Activated CD8-positive, alpha-beta memory T cell treated with anti-CD3 and anti-CD28 coated beads for 48 hours (primary cell): Measurements from ENCODE around the gene NCBP3.
"Not testable (repeated sequence)": the region's sequence is repeated elsewhere in the genome, so short reads cannot be mapped to it uniquely, and the experiment has no call there.

Experiments
- DNase-seq, 3 experiments: peaks; one replicate each; pipeline ENCODE4 v3.0.0-alpha.2; 2020; ENCODE audit warnings: low read depth in 2 of 3, low spot score in 2 of 3

Gene NCBP3

DNA sequence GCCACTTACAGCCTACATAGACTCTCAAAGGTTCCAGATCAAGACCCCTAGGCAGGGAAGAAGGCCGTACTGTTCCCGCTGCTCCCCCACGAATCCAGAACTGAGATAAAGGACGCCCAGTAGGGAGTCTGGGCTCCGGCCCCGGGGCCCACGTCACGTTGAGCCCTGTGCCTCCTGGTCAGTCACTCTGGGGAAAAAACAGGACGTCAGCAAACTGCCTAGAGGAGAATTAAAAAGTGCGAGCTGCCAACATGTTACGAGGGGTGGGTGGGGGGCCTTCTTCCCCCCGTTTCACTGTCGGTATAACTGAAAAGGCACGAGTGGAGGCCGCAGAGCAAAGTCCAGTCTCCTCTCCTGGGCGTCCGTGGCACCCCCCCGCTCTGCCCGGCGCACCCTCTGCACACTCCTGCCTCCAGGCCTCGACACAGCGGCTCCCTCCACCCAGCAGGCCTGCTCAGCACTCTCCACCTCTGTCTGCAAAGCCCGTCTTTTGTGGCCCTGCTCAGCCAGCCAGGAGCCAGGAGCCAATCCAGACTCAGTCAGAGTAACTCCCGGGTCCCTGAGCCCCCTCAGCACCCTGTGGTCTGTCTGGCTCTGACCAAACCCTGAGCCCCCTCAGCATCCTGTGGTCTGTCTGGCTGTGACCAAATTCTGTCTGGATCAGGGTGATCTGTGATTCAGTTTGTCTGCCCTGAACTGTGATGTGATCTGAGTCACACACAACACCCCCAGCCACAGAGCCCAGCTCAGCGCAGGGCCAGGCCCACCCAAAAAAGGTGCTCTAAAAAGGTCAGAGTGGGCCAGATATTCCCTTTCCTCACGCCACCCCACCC, 51.3 kb downstream of the NCBP3 start:
- DNase-seq = peak; percentile 45 to 54 (median 50)

DNA sequence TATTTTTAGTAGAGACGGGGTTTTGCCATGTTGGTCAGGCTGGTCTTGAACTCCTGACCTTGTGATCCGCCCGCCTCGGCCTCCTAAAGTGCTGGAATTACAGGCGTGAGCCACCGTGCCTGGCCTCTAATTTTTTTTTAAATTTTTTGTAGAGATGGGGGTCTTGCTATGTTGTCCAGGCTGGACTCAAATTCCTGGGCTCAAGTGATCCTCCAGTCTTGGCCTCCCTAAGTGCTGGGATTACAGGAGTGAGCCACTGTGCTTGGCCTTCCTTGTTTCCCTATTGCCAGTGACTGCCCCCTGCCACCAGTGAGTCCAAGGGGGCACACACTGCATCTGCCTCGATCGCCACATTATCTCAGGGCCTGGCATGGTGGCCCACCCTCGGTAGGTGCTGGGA, 51.9 kb downstream of the NCBP3 start:
- not testable (repeated sequence) for DNase-seq

DNA sequence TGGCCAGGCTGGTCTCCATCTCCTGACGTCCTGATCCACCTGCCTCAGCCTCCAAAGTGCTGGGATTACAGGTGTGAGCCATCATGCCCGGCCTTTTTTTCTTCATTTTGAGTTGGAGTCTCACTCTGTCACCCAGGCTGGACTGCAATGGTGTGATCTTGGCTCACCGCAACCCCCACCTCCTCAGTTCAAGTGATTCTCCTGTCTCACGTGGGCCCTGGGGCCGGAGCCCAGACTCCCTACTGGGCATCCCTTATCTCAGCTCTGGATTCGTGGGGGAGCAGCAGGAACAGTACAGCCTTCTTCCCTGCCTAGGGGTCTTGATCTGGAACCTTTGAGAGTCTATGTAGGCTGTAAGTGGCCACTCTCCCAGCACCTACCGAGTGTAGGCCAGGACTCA, 52.8 kb downstream of the NCBP3 start:
- DNase-seq = not testable (repeated sequence)

DNA sequence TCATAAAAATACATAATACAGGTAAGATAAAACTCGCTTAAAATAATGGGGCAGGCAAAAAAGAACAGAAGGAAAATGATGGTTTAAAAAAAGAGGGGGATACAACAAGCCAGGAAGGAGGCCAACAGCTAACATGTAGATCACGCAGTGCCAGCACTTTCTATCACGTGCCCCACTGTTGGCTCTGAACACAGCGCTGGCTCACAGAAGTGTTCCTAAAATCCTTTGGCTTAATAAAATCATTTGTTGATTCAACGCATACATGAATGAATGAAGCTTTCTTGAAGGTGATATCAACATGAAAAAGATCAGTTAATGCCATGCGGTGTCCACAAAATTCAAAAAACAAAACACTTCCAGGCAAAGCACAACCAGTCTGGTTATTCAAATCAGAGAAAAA, 53.6 kb downstream of the NCBP3 start:
- no peak for DNase-seq

DNA sequence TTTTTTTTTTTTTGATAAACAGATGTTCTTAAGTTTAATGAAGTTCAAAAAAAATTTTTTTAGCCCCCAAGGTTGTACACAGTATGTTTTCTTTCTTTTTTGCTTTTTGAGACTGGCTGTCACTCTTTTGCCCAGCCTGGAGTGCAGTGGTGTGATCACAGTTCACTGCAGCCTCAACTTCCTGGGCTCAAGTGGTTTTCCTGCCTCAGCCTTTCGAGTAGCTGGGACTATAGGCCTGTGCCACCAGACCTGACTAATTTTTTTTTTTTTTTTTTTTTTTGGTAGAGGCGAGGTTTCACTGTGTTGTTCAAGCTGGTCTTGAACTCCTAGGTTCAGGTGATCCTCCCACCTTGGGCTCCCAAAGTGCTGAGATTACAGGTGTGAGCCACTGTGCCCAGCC, 57.8 kb downstream of the NCBP3 start:
- DNase-seq = no peak

DNA sequence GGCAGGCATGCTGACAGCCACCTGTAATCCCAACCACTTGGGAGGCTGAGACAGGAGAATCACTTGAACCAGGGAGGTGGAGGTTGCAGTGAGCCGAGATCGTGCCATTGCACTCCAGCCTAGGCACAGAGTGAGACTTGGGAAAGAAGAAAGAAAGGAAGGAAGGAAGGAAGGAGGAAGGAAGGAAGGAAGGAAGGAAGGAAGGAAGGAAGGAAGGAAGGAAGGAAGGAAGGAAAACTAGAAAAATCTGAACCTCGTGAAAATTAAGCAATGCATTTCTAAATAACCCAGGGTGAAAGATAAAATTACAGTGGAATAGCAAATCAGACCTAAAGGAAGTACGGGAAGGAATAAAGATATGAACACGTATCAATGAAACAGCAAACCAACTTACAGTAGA, 60.7 kb downstream of the NCBP3 start:
- DNase-seq = not testable (repeated sequence)

DNA sequence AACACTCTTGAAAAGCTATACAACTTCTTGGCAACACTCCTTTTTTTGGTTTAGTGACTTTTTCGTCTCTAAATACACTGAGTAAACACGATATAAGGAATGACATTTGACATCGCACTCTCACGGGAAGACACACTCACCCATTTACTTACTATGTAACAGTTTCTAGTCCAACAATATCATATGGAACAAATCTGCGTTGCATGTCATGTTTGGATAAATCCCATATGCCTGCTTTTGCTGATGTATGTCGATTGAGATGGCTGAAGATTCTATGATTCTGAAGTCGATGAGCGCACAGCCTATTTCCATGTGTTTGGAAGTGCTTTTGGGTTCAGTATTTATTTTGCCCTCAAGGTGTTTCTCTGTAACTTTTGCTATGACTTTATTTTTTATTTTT, 63.3 kb downstream of the NCBP3 start:
- no peak for DNase-seq

DNA sequence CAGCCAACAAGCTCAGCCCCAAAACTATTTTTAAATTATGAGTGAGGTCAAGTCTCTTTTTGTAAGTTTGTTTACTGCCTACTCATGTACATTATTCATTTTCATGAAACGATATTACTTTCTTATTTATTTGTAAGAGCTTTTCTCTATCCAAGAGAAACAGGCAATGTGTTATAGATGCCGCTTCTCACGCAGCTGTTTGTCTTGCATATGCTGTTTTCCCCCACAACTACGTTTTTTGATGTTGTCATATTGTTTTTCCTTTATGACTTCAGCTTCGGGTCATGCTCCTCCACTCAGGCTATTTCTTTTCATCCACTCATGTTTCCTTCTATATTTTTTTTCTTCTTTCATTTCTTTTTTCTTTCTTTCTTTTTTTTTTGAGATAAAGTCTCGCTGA, 65.1 kb downstream of the NCBP3 start:
- no peak for DNase-seq

DNA sequence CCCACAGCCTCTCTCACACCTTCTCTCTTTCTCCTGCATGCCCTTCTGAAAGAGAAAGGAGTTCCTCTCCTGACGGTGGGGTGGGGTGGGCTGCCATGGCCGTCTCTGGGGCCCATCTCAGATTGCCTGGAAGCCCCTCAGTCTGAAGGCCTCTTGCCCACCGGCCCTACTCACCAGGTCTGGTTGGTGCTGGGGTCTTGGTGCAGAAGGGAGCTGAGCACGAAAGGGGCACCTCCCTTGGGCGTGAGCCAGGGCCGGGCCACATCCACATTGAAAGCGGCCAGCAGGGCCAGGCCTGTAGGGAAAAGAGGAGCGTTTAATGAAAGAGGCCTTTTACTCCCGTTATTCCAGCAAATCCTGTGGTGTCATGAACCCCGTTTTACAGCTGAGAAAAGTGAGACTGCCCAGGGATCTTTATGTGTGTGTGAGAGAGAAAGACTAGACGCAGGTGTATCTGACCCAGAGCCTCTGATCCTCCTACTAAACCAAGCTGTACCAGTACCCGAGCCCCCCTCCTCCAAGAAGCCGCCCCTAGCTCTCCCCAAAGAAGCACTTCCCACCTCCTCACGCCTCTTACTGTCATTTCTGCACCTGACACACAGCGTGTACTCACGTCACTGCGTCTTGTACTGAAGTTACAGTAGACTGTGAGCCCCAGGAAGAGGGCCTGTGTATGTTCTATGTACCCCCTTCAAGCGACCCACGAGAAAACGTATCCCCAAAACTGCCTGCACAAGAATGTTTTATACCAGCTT, 68.5 kb downstream of the NCBP3 start:
- no peak for DNase-seq

DNA sequence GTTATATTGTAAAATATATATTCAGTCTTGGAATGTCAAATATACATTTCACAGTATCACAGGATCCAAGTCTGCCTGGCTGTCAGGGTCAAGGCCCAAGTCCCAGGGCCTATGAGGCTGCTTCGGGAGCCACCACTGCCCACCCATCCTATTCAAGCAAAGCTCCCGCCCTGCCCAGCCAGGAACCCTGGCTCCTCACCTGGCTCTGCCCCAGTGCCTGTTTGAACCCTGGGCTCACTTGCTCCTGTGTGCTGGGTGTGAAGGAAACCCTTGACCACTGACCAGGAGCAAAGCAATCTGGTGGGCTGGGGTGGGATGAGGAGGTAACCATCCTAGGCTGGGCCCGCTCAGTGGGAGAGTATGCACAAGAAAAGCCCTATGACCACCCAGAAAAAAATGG, 72.1 kb downstream of the NCBP3 start:
- DNase-seq = no peak

DNA sequence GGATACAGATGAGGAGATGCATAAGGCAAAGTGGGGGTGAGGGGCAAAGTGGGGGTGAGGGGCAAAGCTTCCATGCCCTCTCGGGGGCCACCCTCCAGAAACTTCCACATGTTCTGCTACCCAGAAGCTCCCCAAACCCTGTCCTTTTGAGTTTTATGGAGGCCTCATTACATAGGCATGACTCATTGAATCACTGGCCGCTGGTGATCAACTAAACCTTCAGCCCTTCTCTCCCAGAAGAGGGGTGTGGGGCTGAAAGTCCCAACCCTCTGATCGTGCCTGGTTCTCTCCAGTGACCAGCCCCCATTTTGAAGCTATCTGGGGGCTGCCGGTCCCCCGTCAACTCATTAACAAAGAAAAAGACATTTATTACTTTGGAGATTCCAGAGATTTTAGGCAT, 72.5 kb downstream of the NCBP3 start:
- DNase-seq = no peak

DNA sequence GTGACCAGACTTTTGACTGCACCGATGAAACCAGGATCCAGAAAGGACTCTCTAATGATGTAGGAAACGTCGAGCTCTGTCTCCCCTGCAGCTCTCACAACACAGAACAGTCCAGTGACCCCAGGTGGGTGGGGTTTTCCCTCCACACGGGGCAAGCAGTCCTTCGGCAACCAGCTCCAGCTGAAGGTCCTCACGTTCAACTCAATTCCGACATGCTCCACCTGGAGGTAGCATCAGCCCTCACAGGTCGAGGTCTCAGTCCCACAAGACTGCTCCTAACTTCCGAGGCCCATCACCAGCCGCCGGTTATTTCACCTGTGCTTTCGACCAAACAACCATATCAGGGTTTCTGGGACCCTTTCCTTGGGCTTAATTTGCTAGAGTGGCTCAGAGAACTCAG, 73.3 kb downstream of the NCBP3 start:
- no peak for DNase-seq

DNA sequence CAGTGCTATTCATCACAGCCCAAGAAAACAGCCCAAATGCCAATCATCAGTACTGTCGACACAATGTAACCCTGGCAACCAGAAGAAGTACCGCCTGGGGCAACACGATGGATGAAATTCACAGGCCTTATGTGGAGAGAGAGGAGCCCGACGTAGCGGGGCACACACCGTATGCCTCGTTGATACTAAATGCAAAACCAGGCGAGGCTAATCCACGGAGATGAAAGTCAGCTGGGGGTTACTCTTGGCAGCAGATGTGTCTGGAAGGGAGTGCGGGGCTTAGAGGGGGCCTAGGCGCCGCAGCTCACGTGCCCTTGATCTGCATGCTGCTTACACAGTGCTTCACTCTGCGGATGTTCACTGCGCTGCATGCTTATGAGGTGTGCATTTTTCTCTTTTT, 74.9 kb downstream of the NCBP3 start:
- no peak for DNase-seq

DNA sequence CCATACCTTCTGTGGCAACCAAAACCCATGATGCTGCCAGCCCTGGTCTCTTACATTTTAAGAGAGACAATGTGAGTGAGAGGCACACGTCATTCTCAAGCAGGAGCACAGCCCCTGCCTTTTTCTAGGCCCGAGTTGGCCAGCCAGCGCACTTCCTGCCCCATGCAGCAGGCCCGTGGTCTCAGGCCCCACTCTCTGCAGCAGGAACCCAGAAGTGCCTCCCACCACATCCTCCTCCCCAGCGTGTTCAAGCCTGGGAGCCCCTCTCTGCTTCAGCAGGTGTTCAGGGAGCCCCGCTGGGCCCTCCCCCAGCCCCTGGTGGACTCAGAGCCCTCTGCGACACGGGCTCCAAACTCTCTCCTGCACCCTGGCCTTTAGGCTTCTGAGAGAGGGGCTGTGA, 75.6 kb downstream of the NCBP3 start:
- DNase-seq = no peak

DNA sequence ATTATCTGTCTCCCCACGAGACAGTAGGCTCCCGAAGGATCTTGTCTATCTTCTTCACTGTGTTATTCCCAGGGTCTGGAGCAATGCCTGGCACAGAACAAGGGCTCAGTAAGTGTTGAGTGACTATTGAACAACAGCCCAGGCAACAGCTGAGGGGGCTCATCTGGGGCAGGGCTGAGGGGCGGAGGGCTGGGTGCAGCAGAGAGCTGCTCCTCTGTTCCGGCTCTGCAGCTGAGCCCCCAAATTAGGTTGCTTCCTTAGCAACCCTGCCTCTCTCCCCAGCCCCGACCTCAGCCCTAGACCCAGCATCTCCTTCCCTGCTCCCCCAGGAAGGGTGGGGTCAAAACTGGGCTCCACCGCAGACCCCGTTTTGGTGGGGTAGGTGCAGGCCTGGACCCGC, 77.3 kb downstream of the NCBP3 start:
- no peak for DNase-seq

DNA sequence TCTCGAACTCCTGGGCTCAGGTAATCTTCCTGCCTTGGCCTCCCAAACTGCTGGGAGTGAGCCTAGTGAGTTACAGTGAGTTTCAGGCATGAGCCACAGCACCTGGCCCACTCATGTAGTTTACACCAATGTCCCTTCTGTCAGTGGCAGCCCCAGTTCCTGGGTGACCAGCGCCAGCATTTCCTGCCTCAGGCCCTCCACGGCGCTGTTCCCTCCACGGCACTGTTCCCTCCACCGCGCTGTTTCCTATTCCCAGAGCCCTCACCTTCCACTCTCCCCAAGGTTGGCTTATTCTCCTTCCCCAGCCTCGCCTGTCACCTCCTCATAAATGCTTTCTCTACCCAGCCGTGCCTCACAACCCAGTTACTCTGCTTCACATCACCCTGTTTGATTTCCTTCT, 77.7 kb downstream of the NCBP3 start:
- DNase-seq = no peak

DNA sequence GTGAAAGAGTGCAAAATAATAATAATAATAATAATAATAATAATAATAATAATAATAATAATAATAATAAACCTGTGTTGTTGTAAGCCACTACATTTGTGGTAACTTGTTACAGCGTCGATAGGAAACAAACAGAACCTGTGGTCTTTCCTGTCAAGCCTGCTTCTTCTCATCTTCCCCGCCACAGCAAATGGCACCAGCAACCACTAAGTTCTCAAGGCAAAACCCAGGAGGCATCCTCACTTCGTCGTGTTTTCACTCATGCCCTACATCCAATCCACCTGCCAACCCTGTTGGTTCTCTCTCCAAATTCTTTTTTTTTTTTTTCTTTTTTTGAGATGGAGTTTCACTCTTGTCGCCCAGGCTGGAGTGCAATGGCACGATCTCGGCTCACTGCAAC, 79.3 kb downstream of the NCBP3 start:
- no peak for DNase-seq

DNA sequence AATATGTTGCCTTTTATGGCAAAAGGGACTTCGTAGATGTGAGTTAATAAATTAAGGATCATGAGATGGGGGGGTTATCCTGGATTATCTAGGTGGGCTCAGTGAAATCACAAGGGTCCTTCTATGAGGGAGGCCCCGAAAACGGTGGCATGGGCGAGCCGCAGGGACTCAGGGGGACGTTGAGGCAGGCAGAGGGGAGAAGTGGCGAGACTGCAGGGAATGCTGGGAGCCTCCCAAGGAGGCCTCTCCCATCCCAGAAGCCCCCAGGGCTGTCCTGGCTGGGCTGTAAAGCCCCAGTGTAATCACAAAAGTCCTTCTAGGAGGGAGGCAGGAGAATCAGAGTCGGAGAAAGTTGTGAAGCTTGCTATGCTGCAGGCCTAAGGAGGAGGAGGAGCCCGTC, 80.1 kb downstream of the NCBP3 start:
- DNase-seq = no peak

DNA sequence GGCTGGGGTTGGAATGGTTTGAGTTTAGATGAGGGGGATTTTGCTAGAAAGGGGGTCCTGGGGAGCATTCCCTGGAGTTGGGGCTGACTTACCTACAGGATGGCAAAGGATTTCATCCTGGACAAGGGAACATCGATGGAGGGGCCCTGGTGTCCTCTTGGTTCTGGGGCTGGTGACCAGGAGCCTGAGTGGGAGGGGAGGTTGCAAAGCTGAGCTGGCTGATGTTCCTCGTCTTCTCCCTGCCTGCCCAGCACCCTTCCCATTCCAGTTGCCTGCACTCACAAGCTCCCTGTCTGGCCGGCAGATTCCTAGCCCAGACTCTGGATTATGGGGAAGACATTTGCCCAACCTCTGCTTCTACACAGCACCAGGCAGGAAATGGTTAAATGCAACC, 82.3 kb downstream of the NCBP3 start:
- DNase-seq = no peak

DNA sequence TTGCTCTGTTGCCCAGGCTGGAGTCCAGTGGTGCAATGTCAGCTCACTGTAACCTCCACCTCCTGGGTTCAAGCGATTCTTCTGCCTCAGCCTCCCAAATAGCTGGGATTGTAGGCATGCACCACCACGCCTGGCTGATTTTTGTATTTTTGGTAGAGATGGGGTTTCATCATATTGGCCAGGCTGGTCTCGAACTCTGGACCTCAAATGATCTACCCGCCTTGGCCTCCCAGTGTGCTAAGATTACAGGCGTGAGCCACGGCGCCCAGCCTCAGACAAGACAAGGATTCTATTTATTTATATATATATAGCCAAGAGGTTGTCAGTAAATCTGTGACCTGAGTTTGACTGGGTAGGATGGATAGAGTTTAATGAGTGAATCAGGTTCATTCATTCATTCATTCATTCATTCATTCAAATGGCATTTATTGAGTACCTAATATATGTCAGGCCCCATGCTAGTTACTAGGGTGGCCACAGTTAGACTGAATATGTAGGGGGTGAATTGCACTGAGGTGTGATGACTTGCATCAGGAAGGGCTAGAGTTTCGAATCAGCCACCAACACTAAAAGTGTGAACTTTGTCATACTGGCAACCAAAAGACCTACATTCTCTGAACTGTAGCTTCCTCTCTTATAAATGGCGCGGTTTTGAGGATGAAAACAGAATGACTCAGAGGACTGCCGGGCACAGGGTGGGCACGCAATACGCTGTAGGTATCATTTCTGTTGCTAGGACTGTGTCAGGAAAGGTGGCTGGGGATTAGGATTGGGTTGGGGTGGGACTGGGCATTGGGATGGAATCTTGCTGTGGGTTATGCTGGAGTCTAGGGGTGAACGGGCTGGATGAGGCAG, 82.9 kb downstream of the NCBP3 start:
- no peak for DNase-seq

DNA sequence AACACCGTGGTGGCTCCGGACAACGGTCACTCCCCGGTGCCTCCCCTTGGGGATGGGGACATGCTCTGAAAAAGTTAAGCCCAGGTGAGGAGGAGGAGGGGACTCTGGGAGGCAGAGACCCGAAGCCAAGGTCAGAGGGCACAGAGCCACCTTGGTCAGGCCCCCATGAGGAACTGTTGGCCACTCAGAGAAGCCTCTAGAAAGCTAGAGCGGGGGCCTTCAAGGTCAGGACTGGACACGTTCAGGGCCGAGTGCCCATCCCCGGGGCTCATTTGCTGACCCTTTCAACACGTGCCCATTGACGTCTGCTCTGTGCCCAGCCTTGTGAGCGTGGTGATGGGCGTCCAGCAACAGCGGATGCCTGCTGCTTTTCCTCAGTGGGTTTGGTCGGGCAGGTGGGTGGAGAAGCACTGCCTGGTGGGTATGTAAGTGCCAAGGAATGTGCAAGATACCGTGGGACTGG, 84.1 kb downstream of the NCBP3 start:
- DNase-seq = no peak
